DND-41 (cell line): ENCODE results near the gene EEF1G.

Experiments
- ATAC-seq: fragments of 200-7000 bp; cut with Tn5 transposase; 3 replicates; pipeline ENCODE4 v1.9.1; 2021; ENCODE audit warnings: low read depth; ENCODE audit not compliant: insufficient read depth
- DNase-seq: peaks from one replicate; pipeline ENCODE4 v3.0.0-alpha.2; 2020
- H2AFZ ChIP-seq: 2 replicates; pipeline ENCODE4 v1.6.0; 2012; ENCODE audit warnings: low read depth, low read length
- H3K27ac ChIP-seq: 2 replicates; pipeline ENCODE4 v1.5.1; 2012; ENCODE audit warnings: low read length, inconsistent platforms
- H3K27me3 ChIP-seq: fragments of 200-600 bp; sonication (generic); 2 replicates; pipeline ENCODE4 v1.6.0; 2012; ENCODE audit warnings: low read length, mild to moderate bottlenecking, inconsistent platforms; ENCODE audit not compliant: insufficient read depth, poor library complexity
- H3K36me3 ChIP-seq: 2 replicates; pipeline ENCODE4 v1.5.1; 2012; ENCODE audit warnings: low read length, inconsistent platforms; ENCODE audit not compliant: insufficient read depth
- H3K4me1 ChIP-seq: 2 replicates; pipeline ENCODE4 v1.5.1; 2012; ENCODE audit warnings: mild to moderate bottlenecking, low read length; ENCODE audit not compliant: insufficient read depth
- H3K4me2 ChIP-seq: 2 replicates; pipeline ENCODE4 v1.6.0; 2012; ENCODE audit warnings: mild to moderate bottlenecking, moderate library complexity, low read length, inconsistent platforms; ENCODE audit not compliant: insufficient read depth
- H3K4me3 ChIP-seq, 2 experiments: fragments of 200-600 bp in 1 of 2; shearing (Covaris generic) in 1 of 2; 2 replicates each; pipeline ENCODE4 v1.5.1; 2012 to 2016; ENCODE audit warnings: inconsistent platforms in 2 of 2, low read length in 2 of 2, mild to moderate bottlenecking in 2 of 2, low read depth in 1 of 2, moderate library complexity in 1 of 2
- H3K79me2 ChIP-seq: 2 replicates; pipeline ENCODE4 v1.6.0; 2012; ENCODE audit warnings: low read length, inconsistent platforms; ENCODE audit not compliant: insufficient read depth
- H3K9ac ChIP-seq: 2 replicates; pipeline ENCODE4 v1.6.0; 2012; ENCODE audit warnings: low read depth, mild to moderate bottlenecking, inconsistent platforms, low read length, moderate library complexity
- H3K9me3 ChIP-seq: 2 replicates; pipeline ENCODE4 v1.5.1; 2012; ENCODE audit warnings: low read length, moderate library complexity, mild to moderate bottlenecking, inconsistent platforms; ENCODE audit not compliant: insufficient read depth, severe bottlenecking
- H4K20me1 ChIP-seq: 2 replicates; pipeline ENCODE4 v1.6.0; 2012; ENCODE audit warnings: low read length; ENCODE audit not compliant: insufficient read depth
- CTCF ChIP-seq: IDR thresholded peaks from 2 replicates; pipeline ENCODE4 v1.5.1; 2012; ENCODE audit warnings: borderline replicate concordance, low read length, moderate library complexity, mild to moderate bottlenecking; ENCODE audit not compliant: poor library complexity, severe bottlenecking; ENCODE audit errors: extremely low read depth
- EZH2 ChIP-seq: IDR thresholded peaks from 3 replicates; pipeline ENCODE4 v1.6.1; 2012; ENCODE audit warnings: borderline replicate concordance, low read depth, mild to moderate bottlenecking, moderate library complexity, low read length, inconsistent platforms; ENCODE audit not compliant: severe bottlenecking

EEF1G gene

GRCh38 chr11:62569611-62570010 is 4.1 kb downstream of the EEF1G start:
- ATAC-seq (no peak), DNase-seq (no peak)
- Histone ChIP-seq H3K9me3 (no peaks in the 10 kb centered on the region), H3K4me2 (peak overlapping the region; percentile 26; the same call in 1 of the 2 replicates), H3K27me3 (no peaks in the 10 kb centered on the region), H3K4me3 (no peak overlapping the region), H3K9ac (no peak overlapping the region), H3K27ac (no peak overlapping the region), H3K79me2 (peaks cover 88% of the 10 kb centered on the region), H4K20me1 (peaks cover 57% of the 10 kb centered on the region; the same call in 1 of the 2 replicates), H3K36me3 (peaks cover 78% of the 10 kb centered on the region), H3K4me1 (peaks cover 55% of the 10 kb centered on the region), H2AFZ (no peak overlapping the region)
- TF ChIP-seq CTCF (no peak), EZH2 (no peak)

GRCh38 chr11:62567018-62567633 is 6.6 kb downstream of the EEF1G start:
- no peaks in the 10 kb centered on the region for H3K27me3 ChIP-seq
- peaks cover 81% of the 10 kb centered on the region for H3K79me2 ChIP-seq
- peaks cover 96% of the 10 kb centered on the region for H3K36me3 ChIP-seq
- peaks cover 54% of the 10 kb centered on the region; the same call in 1 of the 2 replicates for H4K20me1 ChIP-seq
- no peak overlapping the region for H2AFZ ChIP-seq
- ATAC-seq (no peak), DNase-seq (no peak)
- no peak overlapping the region for H3K27ac ChIP-seq
- H3K9ac ChIP-seq: no peak overlapping the region
- H3K4me2 ChIP-seq: peak overlapping the region; percentile 28; the same call in 1 of the 2 replicates
- no peaks in the 10 kb centered on the region for H3K9me3 ChIP-seq
- no peak overlapping the region for H3K4me3 ChIP-seq
- TF ChIP-seq EZH2: no peak
- TF ChIP-seq CTCF: no peak
- H3K4me1 ChIP-seq: peaks cover 53% of the 10 kb centered on the region

GRCh38 chr11:62566247-62566646 is 7.4 kb downstream of the EEF1G start:
- Histone ChIP-seq H3K9me3 (no peaks in the 10 kb centered on the region), H3K27ac (no peak overlapping the region), H3K4me1 (peaks cover 48% of the 10 kb centered on the region), H3K4me2 (no peak overlapping the region), H3K79me2 (peaks cover 72% of the 10 kb centered on the region), H3K9ac (no peak overlapping the region), H4K20me1 (peaks cover 45% of the 10 kb centered on the region; the same call in 1 of the 2 replicates), H3K4me3 (no peak overlapping the region), H3K27me3 (no peaks in the 10 kb centered on the region), H2AFZ (no peak overlapping the region), H3K36me3 (peaks cover 94% of the 10 kb centered on the region)
- ATAC-seq (no peak), DNase-seq (no peak)
- TF ChIP-seq EZH2: no peak
- no peak for TF ChIP-seq CTCF
